Kidney tubule cell (primary cell): Measurements from ENCODE around the gene IGSF9B.

Experiments used
- DNase-seq: peaks from one replicate; pipeline ENCODE4 v3.0.0-alpha.2; 2018; ENCODE audit warnings: low spot score

The IGSF9B gene

DNA sequence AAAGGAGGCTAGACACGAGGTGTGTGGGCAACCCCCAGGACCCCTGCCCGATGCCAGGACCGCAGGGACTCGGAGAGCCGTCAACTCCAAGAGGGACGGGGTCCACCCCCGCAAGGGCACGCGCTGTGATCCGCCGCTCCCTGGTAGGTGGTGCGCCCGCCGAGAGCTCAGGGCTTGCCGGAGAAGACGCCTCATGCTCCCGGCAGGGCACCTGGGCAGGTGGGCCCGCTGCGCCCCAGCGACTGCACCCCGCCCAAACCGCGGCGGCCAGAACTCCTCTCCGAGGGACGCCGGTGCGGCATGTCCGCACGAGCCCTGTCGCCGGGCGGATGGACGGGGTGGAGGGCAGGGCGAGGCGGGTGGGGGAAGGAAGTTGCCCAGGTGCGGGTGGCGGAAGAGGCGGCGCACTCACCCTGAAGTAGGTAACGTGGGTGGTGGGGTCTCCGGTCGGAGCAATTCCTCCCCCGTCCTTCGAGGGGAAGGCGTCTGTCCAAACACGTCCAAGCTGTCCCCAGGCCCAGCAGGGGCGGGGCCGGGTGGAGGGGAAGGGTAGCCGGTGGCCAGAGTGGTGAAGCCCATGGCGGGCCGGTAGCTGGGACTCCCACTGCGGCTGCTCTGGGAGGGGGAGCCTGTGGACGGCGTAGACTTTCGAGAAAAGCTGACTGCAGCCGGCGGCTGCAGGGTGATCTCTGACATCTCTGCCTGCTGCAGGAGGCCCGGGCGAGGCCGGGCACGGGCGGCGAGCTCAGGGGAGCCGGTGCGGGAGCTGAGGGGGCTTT is 37.2 kb downstream of the IGSF9B start:
- DNase-seq: no peak

DNA sequence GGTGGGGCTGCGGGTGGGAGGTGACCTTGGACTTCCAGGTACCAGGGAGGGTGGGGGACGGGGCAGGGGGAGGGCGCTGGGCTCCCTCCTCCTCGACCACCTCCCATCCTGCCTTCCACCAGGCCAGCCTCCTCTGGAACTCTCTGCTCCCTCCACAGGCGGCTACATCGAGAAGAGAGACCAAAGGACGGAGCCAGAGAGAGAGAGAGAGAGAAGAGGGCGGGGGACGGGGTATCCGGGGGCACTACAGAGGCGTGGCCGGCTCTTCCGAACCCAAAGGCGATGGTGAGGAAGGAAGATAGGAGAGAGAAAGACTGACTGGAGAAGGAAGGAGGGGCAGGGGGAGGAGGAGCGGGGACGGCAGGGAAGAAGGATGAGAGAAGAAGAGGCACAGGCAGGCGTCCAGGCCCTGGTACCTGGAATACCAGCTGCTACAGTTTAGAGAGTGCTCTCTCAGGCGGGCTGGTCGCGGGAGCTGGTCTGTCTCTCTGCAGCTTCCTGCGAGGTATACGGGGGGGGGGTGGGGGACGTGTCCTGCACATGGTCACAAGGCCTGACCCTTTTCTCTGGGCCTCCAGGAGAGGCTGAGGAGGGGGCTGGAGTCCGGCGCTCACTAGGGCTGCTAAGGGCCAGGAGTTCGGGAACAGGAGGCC is 38.0 kb downstream of the IGSF9B start:
- DNase-seq: no peak

DNA sequence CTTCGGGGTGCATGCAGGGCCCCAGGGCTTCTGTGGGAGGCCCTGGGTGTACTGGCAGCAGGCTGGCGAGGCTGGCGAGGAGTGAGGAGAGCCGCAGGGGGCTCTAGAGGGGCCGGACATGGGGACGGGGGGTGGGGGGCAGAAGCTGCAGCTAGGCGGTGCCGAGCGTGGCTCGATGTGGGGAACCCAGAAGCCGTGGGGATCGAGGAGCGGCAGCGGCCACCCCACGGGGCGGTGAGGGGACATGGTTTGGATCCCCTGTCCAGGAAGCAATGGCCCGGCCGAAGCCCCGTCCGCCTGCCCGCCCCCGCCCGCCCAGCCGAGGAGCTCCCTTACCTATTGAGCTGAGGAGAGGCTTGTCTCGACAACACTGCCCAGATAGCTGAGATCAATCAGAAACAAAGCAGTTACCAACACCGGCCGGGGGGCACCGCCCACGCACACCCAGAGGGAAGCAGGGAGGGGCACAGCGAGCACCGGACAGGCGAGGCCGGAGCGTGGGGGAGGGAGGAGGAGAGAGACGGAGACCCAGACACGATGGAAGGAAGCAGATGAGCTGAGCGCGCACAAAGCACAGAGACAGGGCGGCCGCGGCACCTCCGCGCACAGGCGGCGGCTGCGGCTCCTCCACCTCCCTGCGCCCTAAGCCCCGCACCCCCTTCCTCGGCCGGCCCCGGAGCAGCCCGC is 38.7 kb downstream of the IGSF9B start:
- DNase-seq: no peak

DNA sequence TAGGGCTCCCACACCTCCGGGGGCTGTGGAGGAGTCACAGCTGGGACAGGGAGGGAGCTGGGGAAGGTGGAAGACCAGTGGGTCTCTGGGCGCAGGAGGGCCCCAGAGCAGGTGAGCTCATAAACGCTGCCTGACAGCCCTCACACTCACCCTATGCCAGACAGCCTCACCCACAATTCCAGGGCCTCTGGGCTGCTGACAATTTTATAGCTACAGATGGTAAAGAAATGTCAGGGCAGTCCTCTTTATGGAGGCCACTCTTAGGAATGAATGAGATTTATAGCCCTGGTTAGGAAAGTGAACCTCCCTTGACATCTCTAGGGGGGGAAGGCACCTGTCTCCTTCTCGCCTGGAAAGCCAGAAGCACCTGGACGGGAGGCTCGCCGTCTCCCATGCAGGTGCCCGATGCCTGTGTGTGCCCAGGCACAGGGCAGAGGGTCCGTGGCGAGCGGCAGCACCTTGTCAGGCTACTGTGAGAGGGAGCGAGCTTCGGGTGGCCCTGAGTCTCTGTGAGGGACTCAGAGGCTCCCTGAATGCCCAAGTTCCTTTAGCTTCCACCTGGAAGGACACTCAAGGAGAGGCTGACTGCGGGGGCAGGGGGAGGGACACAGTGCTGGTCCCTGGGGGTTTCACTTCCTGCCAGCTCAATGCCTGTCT is 39.9 kb downstream of the IGSF9B start:
- DNase-seq: no peak

DNA sequence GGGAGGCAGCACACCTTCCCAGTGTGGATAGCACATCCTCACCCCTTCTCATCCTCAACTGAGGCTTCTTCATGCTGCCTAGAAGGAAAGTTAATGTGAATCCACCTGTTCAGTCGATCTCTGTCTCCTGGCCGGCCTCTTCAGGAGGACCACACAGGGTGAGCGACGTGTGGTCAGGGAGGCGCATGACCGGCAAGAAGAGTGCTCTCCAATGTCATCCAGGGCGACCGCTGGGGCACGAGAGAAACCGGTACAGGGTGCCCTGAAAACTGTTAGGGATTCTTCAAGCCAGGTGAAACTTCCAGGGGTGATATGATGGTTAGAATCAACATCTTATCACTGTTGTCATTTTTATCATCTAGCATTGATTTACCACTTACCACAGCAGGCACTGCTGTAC is 43.0 kb downstream of the IGSF9B start:
- DNase-seq: no peak

DNA sequence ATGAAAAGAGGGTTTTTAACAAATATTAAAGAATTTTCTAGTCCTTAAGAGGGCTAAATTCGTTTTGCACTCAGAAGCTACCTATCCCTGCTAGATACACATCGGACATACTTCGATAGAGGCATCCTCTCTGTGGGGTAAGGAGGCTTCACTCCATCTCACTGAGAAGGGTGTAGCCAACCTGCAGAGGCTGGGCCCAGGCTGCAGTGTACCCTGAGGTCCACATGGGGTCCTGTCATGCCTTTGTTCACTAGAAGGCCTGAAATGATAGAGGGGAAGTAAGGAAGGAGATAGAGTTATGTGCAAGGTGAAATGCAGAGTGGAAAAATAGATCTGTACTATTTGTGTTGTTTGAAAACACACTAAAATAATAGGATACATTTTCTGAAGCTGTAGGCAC is 45.6 kb downstream of the IGSF9B start:
- no peak for DNase-seq

DNA sequence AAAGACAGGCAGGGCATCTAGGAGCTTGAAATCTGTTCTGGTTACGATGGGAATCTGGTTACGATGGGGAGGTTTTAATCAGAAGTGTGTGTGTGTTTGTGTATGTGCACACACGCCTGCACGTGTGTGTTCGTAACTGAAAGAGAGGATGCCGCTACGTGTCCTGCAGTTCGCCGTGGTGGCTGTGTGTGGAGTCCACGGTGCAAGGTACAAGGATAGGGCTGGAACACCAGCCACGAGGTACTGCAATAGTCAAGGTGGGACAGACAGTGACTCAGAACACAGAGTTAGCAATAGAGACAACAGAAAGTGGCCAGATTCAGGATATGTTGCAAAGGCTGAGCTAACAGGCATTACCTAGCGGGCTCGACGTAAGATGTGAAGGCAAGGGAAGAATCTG is 46.7 kb downstream of the IGSF9B start:
- DNase-seq: no peak

DNA sequence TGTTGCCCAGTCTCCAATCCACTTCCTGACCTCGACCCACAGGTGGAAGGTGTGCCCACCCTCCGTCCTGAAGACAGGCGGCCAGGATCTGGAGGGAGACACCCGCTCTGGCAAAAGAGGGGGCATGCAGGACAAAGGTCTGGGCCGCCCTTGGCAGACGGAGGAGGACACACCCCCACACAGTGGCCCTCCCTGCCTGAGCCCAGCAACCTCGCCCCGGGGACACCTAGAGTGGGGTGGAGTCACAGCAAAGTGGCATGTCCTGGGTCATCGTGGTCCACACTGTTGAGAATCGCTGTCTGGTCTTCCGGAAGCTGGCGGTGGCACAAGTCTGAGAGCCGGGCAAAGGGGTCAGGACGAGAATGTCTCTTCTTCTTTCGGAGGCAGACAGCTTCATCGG is 47.9 kb downstream of the IGSF9B start:
- DNase-seq: no peak

DNA sequence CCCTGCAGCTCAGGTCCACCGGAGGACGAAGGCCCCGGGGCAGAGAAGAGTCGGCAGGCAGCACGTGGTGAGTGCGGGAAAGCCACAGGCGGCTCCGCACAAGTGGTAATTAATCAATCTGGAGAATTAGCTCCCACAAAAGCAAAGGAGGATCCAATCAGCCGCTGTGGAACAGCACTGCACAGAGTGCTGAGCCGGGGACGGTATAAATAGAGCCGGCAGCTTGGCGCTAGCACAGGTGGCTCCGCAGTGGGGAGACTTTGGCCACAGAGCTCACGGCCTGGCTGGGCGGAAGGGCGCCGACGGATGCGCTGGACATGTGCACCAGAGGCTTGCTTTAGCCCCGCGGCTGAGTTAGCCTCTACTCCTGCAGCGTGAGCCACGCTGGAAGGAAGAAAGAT is 48.9 kb downstream of the IGSF9B start:
- no peak for DNase-seq

DNA sequence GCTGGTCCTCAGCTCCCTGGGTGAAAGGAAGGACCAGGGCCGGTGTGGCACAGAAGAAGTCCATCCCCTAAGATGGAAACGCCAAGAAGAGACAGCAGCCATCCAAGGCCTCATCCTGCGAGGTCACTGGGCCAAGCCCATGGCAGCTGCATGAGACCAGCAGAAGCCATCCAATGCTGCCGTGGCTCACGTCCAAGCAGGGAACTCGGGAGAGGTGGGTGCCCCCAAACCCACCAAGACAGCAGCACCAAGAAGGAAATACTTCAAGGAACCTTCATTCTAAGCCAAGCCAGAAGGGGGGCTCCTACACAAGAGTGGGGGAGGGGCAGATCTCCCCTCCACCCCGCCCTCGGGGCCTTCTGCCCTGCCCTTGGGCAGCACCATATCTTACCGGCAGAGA is 49.6 kb downstream of the IGSF9B start:
- no peak for DNase-seq

DNA sequence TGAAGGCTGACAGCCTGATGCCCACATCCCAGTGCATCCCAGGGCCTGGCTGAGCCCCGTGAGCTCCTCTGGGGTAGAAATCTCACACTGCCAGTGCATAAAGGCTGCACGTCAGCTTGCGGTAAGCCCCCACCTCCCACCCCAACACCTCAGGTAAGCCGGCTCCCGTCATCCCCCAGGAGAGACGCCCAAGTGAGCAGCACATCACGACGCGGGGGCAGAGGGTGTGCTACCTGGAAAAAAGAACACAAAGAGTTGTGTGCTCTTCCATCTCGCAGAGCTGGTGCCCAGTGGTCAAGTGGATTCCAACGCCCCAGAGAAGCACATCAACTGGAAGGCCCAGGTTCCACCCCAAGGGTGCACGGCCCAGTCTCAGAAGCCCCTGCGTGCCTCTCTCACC is 50.0 kb downstream of the IGSF9B start:
- DNase-seq: no peak

DNA sequence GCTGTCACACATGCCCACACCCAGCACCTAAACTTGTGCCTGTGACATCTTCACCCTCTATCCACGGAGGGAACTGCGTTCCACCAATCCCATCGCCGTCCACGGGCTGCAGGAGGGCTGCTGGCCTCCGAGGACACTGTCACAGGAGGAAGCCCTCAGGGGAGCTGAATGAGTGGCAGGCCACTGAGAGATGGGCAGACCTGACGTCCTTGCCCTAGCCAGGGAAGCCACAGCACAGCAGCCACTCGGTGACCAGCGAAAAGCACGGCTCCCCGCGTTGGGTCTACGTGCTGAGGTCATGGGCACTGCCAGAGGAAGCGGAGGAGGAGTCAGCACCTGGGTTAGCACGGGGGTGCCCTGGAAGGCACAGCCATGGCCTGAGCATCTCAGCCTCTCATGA is 50.5 kb downstream of the IGSF9B start:
- no peak for DNase-seq

DNA sequence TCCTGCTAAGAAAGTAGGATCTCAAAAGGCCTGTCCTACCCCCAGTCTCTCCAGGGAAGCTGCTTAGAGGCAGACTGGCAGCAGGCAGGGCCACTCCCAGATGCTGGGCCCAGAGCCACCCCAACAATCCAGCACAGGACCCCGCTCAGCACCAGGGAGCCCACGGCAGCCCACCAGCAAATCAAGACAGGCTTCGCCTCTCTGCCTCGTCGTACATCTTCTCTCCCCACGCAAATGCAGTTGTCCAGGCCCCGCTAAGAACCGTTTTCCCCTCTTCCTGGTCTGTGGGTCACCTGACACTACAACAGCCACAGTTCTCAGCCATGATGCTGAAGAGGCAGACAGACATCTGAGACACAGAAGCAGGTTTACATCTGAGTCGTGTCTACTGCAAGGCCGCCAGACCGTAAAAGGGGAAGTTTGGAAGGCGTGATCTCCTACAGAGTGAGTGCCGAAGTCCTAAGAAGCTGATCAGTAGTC is 51.1 kb downstream of the IGSF9B start:
- peak; percentile 59 for DNase-seq

DNA sequence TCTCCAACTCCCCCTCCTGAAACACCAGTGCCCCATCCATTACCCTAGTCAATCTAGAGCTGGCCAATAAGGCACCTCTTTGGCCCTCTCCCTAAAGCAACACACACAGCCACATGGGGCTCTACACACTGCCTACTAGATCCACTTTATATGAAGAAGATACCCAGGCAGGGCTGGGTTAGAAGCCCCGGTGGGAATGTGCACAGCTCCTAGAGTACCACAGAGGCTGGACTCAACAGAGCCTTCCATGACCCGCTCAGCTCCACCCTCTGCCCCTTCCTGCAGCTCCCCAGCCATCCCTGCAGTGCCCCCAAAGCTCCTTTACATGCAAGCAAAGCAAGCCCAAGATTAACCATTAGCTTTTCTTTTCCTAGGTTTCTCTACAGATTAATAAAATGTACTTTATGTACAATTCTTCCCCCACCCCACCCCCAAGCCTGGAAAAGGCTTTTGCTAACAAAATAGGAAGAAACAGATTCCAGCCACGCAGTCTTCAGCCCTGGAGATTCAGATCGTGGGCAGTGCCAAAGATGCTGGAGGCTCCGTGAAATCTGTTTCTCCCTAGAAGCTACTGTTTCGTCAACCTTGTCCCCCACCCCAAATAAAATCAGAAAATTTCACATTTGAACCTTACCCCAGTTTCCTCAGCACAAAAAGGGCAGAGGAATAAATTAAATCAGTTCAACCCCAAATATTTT is 51.8 kb downstream of the IGSF9B start:
- DNase-seq: no peak

DNA sequence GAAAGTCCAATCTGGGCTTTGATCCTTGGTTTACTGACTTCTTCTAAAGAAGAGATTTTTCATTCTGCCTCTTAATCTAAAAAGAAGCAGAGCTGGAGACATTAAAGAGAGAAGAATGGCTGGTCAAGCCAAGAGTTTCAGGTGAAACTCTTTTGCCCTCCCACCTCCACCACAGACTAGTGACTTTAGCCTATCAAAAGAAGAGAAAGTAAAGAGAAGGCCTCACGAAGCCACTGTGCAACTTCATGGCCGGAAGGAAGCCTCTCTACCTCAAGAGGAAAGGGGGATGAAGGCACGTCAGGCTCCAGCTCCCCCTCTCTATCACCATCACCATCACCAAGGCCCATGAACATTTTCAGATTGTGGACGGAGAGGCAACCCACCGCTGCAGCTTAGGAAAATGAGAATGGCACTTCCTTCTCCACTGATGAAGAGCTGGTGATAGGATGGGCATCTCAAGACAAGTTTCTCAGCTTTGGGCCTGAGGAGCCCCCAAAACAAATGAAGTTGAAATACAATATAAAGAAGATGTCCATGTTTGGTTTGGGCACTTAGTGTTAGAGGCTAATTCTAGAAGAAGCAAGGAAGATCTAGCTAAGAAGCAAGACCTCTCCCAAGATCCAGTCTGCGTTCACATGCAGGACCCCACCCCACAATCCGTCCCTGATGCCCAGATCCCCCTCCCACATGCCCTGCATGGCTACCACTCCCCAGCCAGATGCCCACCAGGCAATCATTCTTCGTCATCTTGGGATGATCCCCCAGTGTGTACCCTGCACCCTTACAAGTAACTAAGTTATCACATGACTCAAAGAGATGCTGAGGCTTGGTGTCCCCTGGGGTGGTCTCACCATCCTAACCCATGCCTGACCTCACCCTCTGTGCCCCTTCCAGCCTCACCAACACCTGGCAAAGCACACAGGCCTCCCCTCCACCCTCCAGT is 52.6 kb downstream of the IGSF9B start:
- DNase-seq: no peak

DNA sequence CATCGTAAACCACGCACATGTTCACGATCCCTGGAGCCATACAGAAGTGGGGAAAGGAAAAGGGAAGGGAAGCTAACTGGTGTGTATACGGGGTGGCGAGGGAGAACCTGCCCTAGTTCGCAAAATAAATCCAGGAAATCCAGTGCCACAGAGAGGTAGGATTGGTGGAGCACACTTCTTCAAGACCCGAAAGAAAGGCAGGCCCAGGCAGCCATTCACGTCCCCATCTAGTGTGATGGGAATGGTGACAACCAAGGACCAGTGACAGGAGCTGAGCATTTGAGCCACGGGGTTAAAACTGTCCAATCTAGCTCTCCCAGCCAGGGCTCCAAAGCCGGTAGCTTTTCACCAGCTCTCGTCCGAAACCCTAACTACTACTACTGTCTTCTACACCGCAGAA is 53.7 kb downstream of the IGSF9B start:
- no peak for DNase-seq

DNA sequence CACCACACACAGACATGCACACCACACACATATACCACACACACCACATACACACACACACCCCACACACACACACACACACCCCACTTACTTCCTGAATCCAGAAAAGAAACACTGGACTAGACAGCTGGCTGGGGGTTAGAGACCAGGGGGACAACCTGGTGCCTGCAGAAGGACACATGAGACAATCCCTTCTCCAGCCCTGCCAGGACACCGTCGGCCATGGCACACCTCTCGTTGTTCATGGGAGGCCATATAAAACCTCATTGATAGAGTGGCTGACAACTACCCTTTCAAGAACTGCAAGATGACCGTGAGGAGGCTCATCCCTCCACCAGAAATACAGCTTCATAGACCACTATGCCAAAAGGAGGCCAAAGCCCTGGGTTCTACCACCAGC is 54.3 kb downstream of the IGSF9B start:
- DNase-seq: no peak

DNA sequence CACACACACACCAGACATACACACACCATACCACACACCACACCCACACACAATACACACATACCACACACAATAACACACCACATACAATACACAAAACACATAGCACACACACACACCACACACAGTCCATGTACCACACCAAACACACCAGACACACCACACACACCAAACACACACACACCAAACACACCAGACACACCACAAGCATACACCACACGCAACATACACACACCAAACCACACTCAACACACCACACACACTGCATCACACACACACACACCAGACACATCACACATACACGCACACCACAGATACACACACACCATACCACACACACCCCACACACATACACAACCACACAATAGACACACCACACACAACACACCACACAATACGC is 54.8 kb downstream of the IGSF9B start:
- no peak for DNase-seq

DNA sequence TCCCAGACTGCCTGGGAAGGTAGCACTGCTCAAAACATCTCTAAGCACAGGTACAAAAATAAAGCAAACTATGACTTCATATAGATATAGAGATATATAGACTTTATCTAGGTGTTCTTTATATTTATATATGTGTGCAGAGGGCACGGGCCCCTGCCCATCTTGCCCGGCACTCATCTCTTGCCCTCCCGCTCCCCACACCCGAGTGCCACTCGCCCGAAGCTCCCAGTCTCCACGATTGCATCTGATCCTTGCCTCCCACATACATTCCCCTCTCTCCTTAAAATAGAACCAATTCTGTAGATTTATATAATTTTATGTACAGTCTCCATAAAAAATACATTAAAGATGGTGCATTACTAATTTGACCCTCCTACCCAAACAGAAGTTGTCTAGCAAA is 55.5 kb downstream of the IGSF9B start:
- no peak for DNase-seq

DNA sequence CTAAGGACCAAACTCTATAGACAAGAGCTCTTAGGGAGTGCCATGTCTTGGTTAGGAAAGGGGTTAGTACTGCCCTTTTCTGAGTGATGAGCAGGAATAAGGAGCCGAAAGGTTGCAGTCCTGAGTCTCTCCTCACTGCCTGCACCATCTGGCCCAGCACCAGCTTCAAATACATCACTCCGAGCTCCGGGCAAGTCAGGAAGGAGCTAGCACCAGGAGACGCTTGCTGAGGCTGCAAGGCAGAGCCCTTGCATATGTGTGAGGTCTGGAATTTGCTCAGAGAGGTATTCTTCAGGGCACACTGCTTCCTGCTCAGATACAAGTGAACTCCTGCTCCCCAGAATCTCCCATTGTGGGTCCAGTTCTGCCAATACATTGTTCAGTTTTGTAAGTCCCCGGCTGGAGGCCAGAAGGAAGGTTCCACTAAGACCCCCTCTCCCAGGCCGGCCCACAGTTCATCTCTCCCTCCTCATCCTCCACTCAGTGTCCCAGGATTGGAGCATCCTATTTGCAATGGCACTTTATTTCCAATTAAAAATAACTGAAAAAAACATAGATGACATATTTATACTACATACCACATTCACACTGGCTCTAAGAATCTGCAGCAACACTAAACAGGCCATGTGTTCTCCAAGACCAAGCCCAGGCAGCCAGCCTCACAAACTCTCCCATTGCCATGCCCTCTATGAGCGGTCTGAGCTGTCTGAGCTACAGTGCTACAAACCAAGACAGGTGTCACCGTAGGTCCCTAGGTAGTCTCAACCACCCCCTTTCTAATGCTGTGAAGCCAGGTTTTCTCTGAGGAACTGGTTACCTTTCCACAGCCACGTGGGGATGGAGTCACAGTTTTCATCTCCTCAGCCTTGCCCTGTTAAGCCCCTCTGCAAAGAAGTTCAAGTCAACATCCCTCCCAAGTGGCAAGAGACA is 56.3 kb downstream of the IGSF9B start:
- DNase-seq: no peak
